GM12873 (cell line): Measurements from ENCODE around the gene CYP39A1.

ENCODE experiments used
- TF ChIP-seq, protein P1 (sequence below): IDR thresholded peaks from 2 replicates; pipeline ENCODE4 v1.5.1; 2012; ENCODE audit warnings: low read depth, mild to moderate bottlenecking, moderate library complexity, low read length, control low read depth; ENCODE audit not compliant: insufficient read depth; ENCODE audit errors: missing control alignments

Gene CYP39A1

GRCh38 chr6:46688117-46688965 lies 35.7 kb upstream of the CYP39A1 start:
- TF ChIP-seq, protein P1, sequence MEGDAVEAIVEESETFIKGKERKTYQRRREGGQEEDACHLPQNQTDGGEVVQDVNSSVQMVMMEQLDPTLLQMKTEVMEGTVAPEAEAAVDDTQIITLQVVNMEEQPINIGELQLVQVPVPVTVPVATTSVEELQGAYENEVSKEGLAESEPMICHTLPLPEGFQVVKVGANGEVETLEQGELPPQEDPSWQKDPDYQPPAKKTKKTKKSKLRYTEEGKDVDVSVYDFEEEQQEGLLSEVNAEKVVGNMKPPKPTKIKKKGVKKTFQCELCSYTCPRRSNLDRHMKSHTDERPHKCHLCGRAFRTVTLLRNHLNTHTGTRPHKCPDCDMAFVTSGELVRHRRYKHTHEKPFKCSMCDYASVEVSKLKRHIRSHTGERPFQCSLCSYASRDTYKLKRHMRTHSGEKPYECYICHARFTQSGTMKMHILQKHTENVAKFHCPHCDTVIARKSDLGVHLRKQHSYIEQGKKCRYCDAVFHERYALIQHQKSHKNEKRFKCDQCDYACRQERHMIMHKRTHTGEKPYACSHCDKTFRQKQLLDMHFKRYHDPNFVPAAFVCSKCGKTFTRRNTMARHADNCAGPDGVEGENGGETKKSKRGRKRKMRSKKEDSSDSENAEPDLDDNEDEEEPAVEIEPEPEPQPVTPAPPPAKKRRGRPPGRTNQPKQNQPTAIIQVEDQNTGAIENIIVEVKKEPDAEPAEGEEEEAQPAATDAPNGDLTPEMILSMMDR: no peak

- TF ChIP-seq, protein P1: no peak
These were observed 35.0 kb upstream of the CYP39A1 start, which contains the start of gene TDRD6 for GRCh38 chr6:46687619-46688097. Gene TDRD6, plus strand, starts transcription at chr6:46687885. Its CDS starts 244 bp downstream, at chr6:46688129.

DNA sequence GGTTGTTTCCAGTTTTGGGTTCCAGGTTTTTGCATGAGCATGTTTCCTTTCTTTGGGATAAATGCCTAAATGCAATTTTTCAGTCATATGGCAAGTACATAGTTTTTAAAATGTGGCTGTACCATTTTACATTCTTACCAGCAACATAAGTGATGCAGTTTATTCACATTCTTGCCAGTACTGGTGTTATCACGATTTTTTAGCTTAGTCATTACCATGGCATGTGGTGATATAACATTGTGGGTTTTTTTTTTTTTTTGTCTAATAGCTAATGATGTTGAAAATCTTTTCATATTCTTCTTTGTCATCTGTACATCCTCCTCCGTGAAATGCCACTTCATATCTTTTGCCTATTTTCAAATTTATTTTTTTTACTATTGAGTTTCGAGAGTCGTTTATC lies 32.2 kb upstream of the CYP39A1 start:
- TF ChIP-seq, protein P1: no peak

DNA sequence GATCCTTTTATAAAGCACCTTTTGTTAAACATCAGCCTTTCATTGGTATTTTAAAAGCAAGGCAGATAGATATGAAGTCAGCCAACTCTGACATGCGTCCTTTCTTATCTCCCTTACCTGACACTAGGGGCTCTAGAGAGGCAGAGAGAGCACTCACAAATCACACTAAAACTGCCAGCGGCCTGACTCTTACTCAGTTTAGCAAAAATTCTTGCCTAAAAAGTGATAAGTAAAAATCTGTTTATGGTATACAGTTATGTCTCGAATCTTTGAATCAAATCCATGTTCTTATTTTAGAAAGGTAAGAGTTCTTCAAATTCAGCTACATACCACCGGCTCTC lies 24.7 kb upstream of the CYP39A1 start:
- TF ChIP-seq, protein P1: peak; percentile 60

- TF ChIP-seq, protein P1: no peak
These were observed 24.1 kb upstream of the CYP39A1 start for GRCh38 chr6:46676604-46677313.

GRCh38 chr6:46674410-46674809 lies 21.8 kb upstream of the CYP39A1 start:
- TF ChIP-seq, protein P1: no peak

DNA sequence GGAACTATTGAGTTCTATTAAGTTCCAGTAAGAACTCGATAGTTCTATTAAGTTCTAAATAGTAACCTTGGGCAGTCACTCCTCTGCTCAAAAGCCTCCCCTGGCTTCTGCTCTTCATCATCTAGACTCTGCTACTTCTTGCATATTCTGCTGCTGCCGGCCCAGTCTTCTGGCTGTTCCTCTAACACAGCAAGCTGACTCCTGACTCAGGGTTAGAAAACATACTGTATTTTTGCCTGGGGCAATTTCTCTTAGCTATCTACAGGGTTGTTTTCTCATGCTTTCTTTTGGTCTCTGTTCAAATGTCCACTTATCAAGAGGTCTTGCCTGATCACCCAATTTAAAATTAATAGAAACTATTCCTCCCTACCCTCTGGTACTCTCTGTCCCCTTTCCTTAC lies 14.8 kb upstream of the CYP39A1 start:
- TF ChIP-seq, protein P1: no peak
